Fibroblast of lung (primary cell): Measurements from ENCODE around the gene RIT2.

Experiments used
- EZH2 ChIP-seq: IDR thresholded peaks from 2 replicates; pipeline ENCODE4 v1.5.1; 2012; ENCODE audit warnings: low read length, control low read depth, mild to moderate bottlenecking; ENCODE audit errors: missing control alignments
- TF ChIP-seq, protein P1 (sequence below), 2 donors: IDR thresholded peaks in 1 of 2; conservative IDR thresholded peaks in 1 of 2; 1 replicate in 1 of 2; 2 replicates in 1 of 2; pipeline ENCODE4 v1.5.1; 2011 to 2012; ENCODE audit warnings: low read length in 2 of 2, control low read depth in 1 of 2, inconsistent platforms in 1 of 2, low read depth in 1 of 2, mild to moderate bottlenecking in 1 of 2

DNA sequence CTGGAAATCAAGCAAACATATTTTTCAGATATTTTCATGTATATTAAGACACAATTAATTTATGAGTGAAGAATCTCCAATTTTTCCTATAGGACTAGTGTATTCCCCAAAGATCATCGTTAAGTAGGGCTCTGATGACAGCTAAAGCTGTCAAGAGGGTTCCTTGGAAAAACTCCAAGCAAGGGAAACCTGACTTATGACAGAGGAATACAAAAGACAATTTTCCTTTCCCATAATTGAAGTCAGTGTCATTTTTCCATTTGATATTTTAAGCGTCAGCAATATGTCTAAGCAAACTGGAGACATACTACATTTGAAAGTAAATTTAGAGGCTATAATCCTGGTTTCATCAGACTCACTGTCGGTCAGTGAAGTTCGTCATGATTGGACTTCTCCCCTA, 36.1 kb downstream of the RIT2 start:
- TF ChIP-seq, protein P1, sequence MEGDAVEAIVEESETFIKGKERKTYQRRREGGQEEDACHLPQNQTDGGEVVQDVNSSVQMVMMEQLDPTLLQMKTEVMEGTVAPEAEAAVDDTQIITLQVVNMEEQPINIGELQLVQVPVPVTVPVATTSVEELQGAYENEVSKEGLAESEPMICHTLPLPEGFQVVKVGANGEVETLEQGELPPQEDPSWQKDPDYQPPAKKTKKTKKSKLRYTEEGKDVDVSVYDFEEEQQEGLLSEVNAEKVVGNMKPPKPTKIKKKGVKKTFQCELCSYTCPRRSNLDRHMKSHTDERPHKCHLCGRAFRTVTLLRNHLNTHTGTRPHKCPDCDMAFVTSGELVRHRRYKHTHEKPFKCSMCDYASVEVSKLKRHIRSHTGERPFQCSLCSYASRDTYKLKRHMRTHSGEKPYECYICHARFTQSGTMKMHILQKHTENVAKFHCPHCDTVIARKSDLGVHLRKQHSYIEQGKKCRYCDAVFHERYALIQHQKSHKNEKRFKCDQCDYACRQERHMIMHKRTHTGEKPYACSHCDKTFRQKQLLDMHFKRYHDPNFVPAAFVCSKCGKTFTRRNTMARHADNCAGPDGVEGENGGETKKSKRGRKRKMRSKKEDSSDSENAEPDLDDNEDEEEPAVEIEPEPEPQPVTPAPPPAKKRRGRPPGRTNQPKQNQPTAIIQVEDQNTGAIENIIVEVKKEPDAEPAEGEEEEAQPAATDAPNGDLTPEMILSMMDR (conservative IDR thresholded peaks at IDR 0.05 in 1 of 2, IDR thresholded peaks at IDR 0.05 in 1 of 2; ENCODE audit: low read depth in 1 of 2, low read length in 2 of 2): no peak
- no peak for TF ChIP-seq EZH2
